ENCODE results near the gene RBM20.
A peak's percentile ranks its signal among the peaks of the same experiment; 100 is the strongest.
"Not testable (repeated sequence)": the region's sequence is repeated elsewhere in the genome, so short reads cannot be mapped to it uniquely, and the experiment has no call there.

The RBM20 gene

GRCh38 chr10:110860576-110861241 is 216.6 kb downstream of the RBM20 start:
- no peak for DNase-seq

- DNase-seq = no peak
These were observed 217.3 kb downstream of the RBM20 start for GRCh38 chr10:110861476-110861875.

- no peak for DNase-seq
These were observed 218.0 kb downstream of the RBM20 start for GRCh38 chr10:110861930-110862649.

- DNase-seq = no peak
These were observed 218.8 kb downstream of the RBM20 start for GRCh38 chr10:110862961-110863360.

- DNase-seq = no peak
These were observed 219.2 kb downstream of the RBM20 start for GRCh38 chr10:110863361-110863760.

- DNase-seq = no peak
These were observed 219.8 kb downstream of the RBM20 start for GRCh38 chr10:110863956-110864355.

GRCh38 chr10:110864662-110865140 is 220.6 kb downstream of the RBM20 start:
- DNase-seq = peak; percentile 24

GRCh38 chr10:110865186-110865808 is 221.2 kb downstream of the RBM20 start:
- DNase-seq = no peak

GRCh38 chr10:110865809-110866482 is 221.8 kb downstream of the RBM20 start:
- no peak for DNase-seq

- DNase-seq = not testable (repeated sequence)
These were observed 223.1 kb downstream of the RBM20 start for GRCh38 chr10:110867011-110867806.

GRCh38 chr10:110867807-110868465 is 223.8 kb downstream of the RBM20 start:
- DNase-seq = no peak

GRCh38 chr10:110868981-110869380 is 224.8 kb downstream of the RBM20 start:
- no peak for DNase-seq

- no peak for DNase-seq
These were observed 226.7 kb downstream of the RBM20 start for GRCh38 chr10:110870823-110871297.

GRCh38 chr10:110871298-110872084 is 227.4 kb downstream of the RBM20 start, which contains the start of gene PDCD4:
TSS of gene PDCD4 (plus strand) at chr10:110871928. CDS start at chr10:110876028, 4,100 bp downstream.
- DNase-seq = peak; percentile 98

GRCh38 chr10:110872145-110872983 is 228.2 kb downstream of the RBM20 start:
- DNase-seq = peak; percentile 67

- DNase-seq = no peak
These were observed 229.1 kb downstream of the RBM20 start for GRCh38 chr10:110872984-110873923.

- DNase-seq = no peak
These were observed 229.8 kb downstream of the RBM20 start for GRCh38 chr10:110873951-110874350.

GRCh38 chr10:110876000-110876399 is 231.9 kb downstream of the RBM20 start:
- no peak for DNase-seq

- DNase-seq = no peak
These were observed 232.7 kb downstream of the RBM20 start for GRCh38 chr10:110876788-110877187.
